ENCODE measurements around the gene APEX2. TPM values are rescaled to one million over a fixed set of nuclear protein-coding genes. Genes with fewer than 3 reads are reported as not detected.

The APEX2 gene
- total and polyA plus RNA-seq, 2 donors (not counting 3 experiments of a cell fraction or from before 2014, with no cell fraction given), result 26.6 to 54.1 TPM

DNA sequence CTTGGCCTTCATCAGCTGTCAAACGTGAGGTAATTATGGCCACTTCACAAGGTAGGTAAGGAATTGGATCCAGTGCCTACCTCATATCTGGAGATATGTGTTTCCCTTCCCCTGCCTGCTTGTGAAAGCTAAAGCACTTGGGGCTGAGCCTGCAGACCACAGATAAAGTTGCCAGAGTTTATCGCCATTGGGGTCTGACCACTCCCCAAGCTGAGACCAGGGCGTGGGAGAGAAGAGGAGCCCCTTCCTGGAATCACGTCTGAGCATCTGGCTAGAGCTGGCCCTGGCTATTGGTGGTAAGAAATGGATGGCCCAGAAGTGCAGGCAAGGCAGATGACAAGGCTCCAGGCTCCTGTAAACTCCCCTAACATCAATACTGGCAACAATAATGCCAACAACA is 27.9 kb downstream of the APEX2 start:
- BruUV-seq (replicated peaks), result no TSS peak
- FAIRE-seq (no peak), DNase-seq (ENCODE audit: low read depth, low spot score) (no peak)
- Histone ChIP-seq H3K4me1 (ENCODE audit: control insufficient read depth, extremely low read depth, insufficient read depth, low read length) (no peaks in the 10 kb centered on the region), H2AFZ (ENCODE audit: low read depth, low read length) (no peak overlapping the region), H3K9me3 (replicated peaks; ENCODE audit: control insufficient read depth, insufficient read depth, low read length) (no peaks in the 10 kb centered on the region), H3K27ac (ENCODE audit: insufficient read depth, low read depth, low read length) (no peak overlapping the region), H3K4me2 (ENCODE audit: insufficient read depth, low read length) (no peak overlapping the region), H4K20me1 (replicated peaks; ENCODE audit: control insufficient read depth, extremely low read depth, insufficient read depth, low read length) (no peaks in the 10 kb centered on the region), H3K9ac (replicated peaks; ENCODE audit: extremely low read depth, insufficient read depth, low read length) (no peak overlapping the region), H3K4me3 (replicated peaks in 1 of 3; ENCODE audit: insufficient read depth in 1 of 3, low read depth in 1 of 3, low read length in 3 of 3) (no peak overlapping the region), H3K36me3 (ENCODE audit: control insufficient read depth in 2 of 2, extremely low read depth in 1 of 2, insufficient read depth in 2 of 2, low read length in 2 of 2) (no peaks in the 10 kb centered on the region), H3K27me3 (ENCODE audit: control insufficient read depth in 2 of 2, insufficient read depth in 2 of 2, low read length in 2 of 2) (peaks cover 0 to 2% of the 10 kb centered on the region in 2 experiments), H3K9me1 (replicated peaks; ENCODE audit: control insufficient read depth, extremely low read depth, insufficient read depth, low read length) (no peaks in the 10 kb centered on the region), H3K79me2 (ENCODE audit: control insufficient read depth, insufficient read depth, low read length) (no peaks in the 10 kb centered on the region)
- TF ChIP-seq EZH2 (IDR thresholded peaks at IDR 0.05; ENCODE audit: borderline replicate concordance, low read depth, low read length, severe bottlenecking), result no peak
- ChIA-PET POLR2A (no interaction called here), CTCF (no interaction called here)
- dilution Hi-C loops (cut with MboI; ENCODE audit: extremely low pct_ligation_motif_present, low sequenced_read_pairs), result no loop called here
- intact Hi-C loops (cut with micrococcal nuclease), result no loop called here

- no peaks in the 10 kb centered on the region for H3K9me3 ChIP-seq (replicated peaks; ENCODE audit: control insufficient read depth, insufficient read depth, low read length)
- H3K27ac ChIP-seq (ENCODE audit: insufficient read depth, low read depth, low read length), result no peak overlapping the region
- no peaks in the 10 kb centered on the region for H3K36me3 ChIP-seq (ENCODE audit: control insufficient read depth in 2 of 2, extremely low read depth in 1 of 2, insufficient read depth in 2 of 2, low read length in 2 of 2)
- CTCF ChIA-PET, result no interaction called here
- H2AFZ ChIP-seq (ENCODE audit: low read depth, low read length), result no peak overlapping the region
- no peak overlapping the region for H3K4me3 ChIP-seq (replicated peaks in 1 of 3; ENCODE audit: insufficient read depth in 1 of 3, low read depth in 1 of 3, low read length in 3 of 3)
- TF ChIP-seq EZH2 (IDR thresholded peaks at IDR 0.05; ENCODE audit: borderline replicate concordance, low read depth, low read length, severe bottlenecking) (no peak), JUN (IDR thresholded peaks at IDR 0.05; ENCODE audit: borderline replicate concordance, insufficient read depth, insufficient read length, low read depth) (no peak), GATA2 (IDR thresholded peaks at IDR 0.05; ENCODE audit: insufficient read depth, insufficient read length, low read depth, low read length) (no peak), MYC (IDR thresholded peaks at IDR 0.05; ENCODE audit: low read depth, low read length) (no peak), FOS (IDR thresholded peaks at IDR 0.05; ENCODE audit: borderline replicate concordance, insufficient read depth, low read length) (no peak)
- TF ChIP-seq, protein P1, sequence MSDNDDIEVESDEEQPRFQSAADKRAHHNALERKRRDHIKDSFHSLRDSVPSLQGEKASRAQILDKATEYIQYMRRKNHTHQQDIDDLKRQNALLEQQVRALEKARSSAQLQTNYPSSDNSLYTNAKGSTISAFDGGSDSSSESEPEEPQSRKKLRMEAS (IDR thresholded peaks at IDR 0.05; ENCODE audit: insufficient read depth, insufficient read length), result no peak
- dilution Hi-C loops (cut with MboI; ENCODE audit: extremely low pct_ligation_motif_present, low sequenced_read_pairs) (no loop called here), intact Hi-C loops (cut with micrococcal nuclease) (no loop called here)
- POLR2A ChIA-PET, result no interaction called here
- no TSS peak for BruUV-seq (replicated peaks)
- H3K27me3 ChIP-seq (ENCODE audit: control insufficient read depth in 2 of 2, insufficient read depth in 2 of 2, low read length in 2 of 2), result peaks cover 0 to 2% of the 10 kb centered on the region in 2 experiments
- no peak overlapping the region for H3K9ac ChIP-seq (replicated peaks; ENCODE audit: extremely low read depth, insufficient read depth, low read length)
- no peak overlapping the region for H3K4me2 ChIP-seq (ENCODE audit: insufficient read depth, low read length)
- no peaks in the 10 kb centered on the region for H3K4me1 ChIP-seq (ENCODE audit: control insufficient read depth, extremely low read depth, insufficient read depth, low read length)
- H3K9me1 ChIP-seq (replicated peaks; ENCODE audit: control insufficient read depth, extremely low read depth, insufficient read depth, low read length), result no peaks in the 10 kb centered on the region
- no peaks in the 10 kb centered on the region for H4K20me1 ChIP-seq (replicated peaks; ENCODE audit: control insufficient read depth, extremely low read depth, insufficient read depth, low read length)
- FAIRE-seq (no peak), DNase-seq (ENCODE audit: low read depth, low spot score) (no peak)
- H3K79me2 ChIP-seq (ENCODE audit: control insufficient read depth, insufficient read depth, low read length), result no peaks in the 10 kb centered on the region
These were observed 28.4 kb downstream of the APEX2 start for GRCh38 chrX:55028611-55029010.

Data from endothelial cell of umbilical vein (primary cell).